ENCODE data around the gene KCTD17. TPM values are rescaled to one million over a fixed set of nuclear protein-coding genes. Genes with fewer than 3 reads are reported as not detected.

The KCTD17 gene
- total RNA-seq, 1 donor from 2014 or later: 17.5 TPM

DNA sequence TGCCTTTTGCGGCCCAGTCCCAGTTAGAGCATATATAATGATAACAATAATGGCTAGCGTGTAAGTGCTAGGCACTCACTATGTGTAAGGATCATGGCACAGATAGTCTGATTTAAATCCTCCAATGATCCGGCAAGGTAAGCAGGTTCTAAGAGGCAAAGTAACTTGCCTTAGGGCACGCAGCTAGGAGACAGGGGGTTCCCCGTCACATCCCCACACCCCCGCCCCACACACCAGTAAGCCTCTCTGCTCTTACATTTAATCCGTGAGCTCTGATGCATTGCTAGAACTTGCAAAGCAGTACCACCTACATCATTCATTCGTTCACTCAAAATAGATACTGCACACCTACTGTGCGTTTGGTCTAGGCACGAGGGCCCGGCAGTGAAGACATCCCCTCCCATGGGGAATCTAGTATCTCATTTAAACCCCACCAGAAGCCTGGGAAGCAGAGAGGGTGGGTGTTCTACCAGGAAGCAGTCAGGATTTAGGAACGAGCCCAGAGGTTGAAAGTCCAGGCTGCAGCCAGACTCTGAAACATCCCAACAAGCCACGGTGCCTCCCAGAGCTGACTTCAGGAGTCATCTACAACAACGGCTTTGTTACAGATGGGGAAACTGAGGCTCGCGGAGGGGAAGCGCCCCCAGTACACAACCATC is 37.3 kb downstream of the KCTD17 start:
- ATAC-seq (no peak), DNase-seq (ENCODE audit: low spot score) (no peak)
- intact Hi-C loops (cut with DNase I): no loop called here

DNA sequence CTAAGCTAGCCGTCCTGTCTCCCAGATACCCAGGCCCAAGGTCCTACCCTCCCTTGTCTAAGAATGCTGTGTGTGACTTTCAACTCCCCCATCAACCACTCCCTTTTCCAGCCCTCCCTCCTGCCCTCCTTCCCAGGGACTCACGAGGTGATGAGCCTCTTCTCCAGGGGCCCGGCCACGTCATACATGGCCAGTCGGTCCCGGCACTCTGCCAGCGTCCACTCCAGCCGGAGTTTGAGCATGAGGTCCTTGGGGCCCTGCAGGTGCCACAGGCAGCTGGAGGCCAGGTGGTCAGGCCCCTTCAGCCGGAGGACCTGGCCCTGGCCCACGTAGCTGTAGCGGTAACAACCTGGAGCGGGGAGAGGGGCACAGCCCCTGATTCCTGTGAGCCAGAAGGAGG is 37.9 kb downstream of the KCTD17 start:
- DNase-seq (ENCODE audit: low spot score) (no peak), ATAC-seq (no peak)
- intact Hi-C loops (cut with DNase I): no loop called here

DNA sequence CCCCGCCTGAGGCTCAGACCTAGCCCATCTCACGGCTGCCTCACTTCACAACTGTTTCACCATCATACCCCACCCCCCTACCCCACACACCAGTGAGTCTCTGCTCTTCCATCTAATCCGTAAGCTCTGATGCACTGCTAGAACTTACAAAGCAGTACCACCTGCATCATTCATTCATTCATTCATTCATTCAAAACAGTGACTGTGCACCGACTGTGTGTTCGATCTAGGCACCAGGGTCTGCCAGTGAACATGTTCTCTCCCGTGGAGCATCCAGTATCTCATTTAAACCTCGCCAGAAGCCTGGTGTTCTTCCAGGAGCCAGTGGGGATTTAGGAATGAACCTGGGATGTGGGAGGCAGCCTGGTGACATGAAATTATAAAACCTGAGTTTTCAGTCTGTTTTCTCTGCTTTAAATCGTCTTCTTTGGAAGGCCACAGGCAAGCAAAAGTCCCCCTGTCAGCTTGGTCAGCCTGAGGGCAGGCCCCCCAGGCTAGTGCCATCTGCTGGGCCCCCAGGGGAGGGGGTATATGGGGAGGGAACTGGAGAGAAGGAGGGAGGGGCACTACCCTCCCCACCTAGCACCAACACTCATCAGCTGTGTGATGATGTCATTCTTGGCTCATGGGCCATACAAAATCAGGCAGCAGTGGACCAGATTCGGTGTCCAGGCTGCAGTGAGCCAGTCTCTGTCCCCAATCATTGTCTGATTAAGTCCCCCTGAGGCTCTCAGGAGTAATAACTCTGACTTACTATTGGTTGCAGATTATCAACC is 39.6 kb downstream of the KCTD17 start:
- DNase-seq (ENCODE audit: low spot score) (no peak), ATAC-seq (no peak)
- intact Hi-C loops (cut with DNase I): no loop called here

DNA sequence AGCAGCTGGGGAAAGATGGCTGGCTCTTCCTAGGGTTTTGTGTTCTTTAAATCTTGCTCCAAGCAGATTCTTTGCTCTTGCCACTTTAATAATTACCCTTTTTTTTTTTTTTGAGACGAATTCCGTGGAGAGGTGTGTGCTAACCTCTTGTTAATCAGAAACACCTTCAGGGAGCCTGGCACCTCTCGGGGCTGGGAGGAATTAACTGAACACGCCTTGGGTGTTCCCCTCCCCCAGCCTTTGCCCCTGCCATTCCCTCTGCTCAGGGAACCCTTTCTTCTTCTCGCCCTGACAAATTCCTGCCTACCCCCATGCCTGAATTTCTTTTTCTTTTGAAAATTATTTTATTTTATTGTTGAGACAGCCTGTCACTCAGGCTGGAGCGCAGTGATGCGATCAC is 40.5 kb downstream of the KCTD17 start:
- ATAC-seq (no peak), DNase-seq (ENCODE audit: low spot score) (no peak)
- intact Hi-C loops (cut with DNase I): no loop called here

DNA sequence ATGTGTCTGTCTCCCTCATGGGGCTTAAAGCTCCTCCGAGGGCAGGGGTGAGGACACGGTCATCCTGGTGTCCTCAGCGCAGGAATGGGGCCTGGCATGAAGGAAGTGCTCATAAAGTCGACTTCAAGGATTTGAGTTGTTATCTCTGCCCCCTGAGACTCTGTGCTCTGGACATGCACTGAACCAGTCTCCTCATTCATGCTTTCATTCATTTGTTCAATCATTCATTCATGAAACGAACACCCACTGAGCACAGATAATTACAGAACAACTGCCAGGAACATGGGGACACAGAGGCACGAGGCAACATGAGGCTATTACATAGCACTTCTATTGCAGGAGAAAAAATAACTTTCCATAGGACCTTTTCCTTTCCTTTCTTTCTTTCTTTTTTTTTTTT is 41.5 kb downstream of the KCTD17 start:
- ATAC-seq (no peak), DNase-seq (ENCODE audit: low spot score) (no peak)
- intact Hi-C loops (cut with DNase I): no loop called here

DNA sequence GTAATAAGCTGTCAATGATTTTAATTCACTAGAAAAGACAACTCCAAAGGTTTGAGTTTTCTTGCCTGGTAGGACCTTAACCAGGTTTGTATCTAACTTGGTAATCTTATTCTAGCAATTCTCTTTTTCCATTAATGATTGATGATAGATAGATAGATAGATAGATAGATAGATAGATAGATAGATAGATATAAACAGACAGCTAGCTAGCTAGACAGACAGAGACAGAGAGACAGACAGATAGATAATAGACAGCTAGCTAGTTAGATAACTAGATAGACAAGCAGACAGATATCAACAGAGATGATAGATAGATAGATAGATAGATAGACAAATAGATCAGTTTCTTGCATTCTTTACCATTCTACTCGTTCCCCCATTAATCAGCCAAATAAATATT is 42.7 kb downstream of the KCTD17 start:
- intact Hi-C loops (cut with DNase I): no loop called here
- ATAC-seq: no peak
- no peak for DNase-seq (ENCODE audit: low spot score)

DNA sequence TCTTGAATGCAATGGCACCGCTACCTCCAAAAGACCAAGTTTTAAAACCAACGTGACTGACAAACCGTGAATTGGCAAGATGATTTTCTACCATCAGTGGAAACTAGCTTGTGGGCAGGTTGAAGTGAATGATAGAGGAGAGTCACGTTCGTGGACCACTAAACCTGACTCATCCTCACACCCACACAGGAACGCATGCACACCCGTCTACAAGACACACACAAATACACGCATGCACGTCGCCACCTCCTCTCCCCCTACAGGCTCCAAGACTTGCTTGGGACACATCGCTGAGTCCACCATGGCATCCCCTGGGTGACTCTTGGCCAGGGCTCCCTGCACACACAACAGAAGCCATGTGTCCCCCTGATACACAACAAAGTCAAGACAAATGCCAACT is 43.6 kb downstream of the KCTD17 start:
- no peak for ATAC-seq
- intact Hi-C loops (cut with DNase I): no loop called here
- DNase-seq (ENCODE audit: low spot score): no peak

DNA sequence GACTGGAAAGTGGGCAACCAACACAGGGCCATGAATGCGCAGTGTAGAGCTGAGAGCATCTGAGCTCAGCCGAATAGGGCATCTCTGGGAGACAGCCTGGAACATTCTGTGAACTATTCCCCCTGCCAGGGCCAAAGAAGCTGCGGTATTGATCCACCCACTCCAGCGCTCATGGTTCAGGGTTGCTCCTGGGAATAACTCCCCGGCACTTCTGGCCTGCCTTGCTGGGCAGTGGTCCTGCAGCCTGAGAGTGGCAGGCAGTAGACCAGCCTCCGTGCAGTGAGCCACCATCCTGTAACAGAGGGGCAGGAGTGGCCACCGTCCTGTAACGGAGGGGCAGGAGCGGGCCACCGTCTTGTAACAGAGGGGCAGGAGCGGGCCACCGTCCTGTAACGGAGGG is 45.8 kb downstream of the KCTD17 start:
- ATAC-seq (no peak), DNase-seq (ENCODE audit: low spot score) (no peak)
- intact Hi-C loops (cut with DNase I): no loop called here

DNA sequence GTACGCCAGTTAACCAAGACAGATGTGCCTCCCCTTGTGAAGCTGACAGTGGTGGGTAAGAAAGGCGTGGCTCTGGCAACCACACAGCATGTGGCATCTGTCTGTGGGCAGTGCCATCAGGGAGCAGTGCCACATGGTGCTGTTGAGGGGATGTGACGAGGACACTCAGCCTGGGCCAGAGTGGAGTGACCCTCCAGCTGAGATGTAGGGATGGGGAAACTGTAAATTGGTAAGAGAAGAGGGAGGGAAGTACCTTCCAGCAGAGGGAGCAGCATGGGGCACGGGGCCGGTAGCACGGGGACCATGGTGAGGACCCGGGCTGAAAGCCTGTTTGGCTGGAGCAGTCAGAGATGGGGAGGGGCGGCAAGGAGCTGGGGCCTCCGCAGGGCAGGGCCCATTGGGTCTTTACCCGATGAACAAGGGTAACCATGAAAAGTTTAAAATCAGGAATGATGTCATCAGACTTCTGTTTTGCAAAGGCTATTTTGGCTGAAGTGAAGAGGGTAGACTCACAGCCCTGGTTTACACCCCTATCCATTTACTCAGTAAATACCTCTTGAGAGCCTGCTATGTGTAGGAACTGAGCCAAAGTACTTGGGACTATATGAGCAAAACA is 47.5 kb downstream of the KCTD17 start:
- DNase-seq (ENCODE audit: low spot score) (no peak), ATAC-seq (no peak)
- intact Hi-C loops (cut with DNase I): no loop called here

DNA sequence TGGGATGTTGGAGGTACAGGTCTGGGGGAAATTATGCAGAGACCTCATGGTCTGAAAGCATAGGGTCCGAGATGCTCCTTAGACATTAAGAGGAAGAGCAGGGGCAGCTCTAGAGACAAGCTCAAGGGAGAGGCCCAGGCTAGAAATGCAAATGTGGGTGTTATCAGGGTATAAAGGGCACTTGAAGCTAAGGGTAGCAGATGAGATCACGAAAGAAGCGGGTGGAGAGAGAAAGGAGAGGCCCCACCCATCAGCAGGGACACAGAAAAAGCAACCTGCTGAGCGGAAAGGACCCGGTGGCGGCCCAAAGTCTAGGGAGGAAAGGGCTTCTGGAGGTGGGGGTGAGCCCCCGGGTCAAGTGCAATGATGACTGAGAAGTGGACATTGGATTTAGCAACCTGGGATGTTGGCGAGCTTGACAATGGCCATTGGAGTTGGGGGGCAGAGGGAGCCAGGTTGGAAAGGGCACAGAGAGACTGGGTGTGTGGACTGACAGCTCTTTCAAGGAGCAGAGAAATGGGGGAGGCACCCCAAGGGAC is 49.1 kb downstream of the KCTD17 start:
- no peak for ATAC-seq
- no peak for DNase-seq (ENCODE audit: low spot score)
- intact Hi-C loops (cut with DNase I): no loop called here

DNA sequence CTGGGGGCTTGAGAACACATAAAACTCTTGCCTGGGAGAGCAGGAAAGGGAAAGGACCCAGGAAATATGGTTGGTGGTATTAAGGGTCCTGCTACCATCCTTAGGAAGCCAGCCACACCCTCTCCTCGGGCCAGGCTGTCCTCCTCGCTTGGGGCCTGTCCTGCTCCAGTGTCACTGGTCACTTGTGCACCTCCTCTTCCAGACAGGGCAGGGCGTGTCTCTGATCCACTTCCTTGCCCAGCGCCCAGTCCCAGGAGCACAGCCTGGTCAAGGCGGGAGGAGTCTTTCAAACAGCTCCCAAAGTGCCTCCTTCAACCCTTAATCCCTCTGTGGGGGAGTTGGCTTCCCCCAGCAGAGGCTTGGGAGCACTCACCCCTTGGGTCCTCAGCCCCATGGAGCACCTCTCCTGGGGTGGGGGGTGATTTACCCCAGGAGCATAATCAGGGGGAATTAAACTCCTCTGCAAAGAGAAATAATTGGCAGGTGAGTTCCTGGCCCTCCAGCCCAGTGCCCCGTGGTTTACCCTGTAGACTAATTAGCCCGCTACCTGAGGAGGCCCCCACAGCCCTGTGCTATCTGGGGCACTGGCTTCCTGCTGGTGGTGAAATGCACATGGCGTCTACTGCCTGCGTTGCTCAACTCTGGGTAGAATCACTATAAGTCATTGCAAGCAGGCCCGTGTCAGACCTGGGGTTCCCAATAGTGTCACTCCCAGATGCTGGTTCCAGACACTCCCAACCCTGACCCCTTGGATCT is 49.9 kb downstream of the KCTD17 start:
- intact Hi-C loops (cut with DNase I): no loop called here
- ATAC-seq: no peak
- no peak for DNase-seq (ENCODE audit: low spot score)

DNA sequence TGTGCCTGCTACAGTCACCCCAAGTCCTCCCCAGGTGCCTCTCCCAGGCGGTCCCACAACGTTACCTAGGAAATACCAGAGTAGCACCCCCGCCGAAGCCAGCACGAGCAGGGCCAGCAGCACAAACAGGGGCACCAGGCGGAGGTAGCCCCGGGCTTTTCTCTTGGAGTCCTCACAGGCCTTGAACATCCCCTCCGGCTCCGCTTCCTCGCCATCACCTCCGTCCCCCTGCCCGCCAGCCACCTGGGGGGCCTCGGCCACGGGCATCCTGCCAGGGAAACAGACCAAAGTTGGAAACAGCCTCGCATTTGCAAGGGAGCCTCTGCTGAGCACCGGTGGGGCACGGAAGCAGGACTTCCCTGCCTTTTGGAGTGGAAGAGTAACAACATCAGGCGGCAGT is 51.6 kb downstream of the KCTD17 start:
- intact Hi-C loops (cut with DNase I): no loop called here

DNA sequence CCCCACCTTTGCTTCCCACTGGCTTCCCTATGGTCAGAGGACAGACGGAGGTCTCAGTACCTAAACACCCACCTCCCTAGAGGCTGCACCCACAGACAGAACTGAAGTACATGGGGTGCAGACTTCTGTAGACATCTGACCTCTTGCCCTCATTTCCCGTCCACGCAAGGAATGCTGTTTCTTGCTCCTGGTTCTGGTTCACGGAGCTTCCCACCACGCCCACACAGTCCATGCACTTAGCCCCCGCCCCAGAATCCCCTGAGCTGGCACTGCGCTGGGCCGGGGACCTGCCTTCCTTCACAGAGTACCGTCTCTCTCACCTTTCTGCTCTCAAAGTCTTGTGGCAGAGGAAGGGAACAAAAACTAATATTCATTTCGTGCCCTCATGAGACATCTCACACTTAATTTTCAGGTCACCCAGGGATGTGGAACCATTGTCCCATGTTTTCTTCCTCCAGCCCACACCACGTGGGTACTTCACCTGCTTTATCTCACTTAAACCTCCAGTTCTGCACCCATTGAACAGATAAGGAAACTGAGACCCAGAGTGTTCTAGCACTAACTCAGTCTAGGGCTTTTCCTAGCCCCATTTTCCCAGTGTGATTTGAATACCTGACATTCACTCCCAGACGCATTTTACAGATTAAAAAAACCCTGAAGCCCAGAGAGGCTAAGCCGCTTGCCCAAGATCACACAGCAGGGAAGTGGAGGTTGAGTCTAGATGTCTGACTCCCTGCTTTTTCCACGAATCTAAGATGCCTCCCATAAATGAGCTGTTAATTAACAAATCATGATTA is 52.3 kb downstream of the KCTD17 start:
- ATAC-seq (no peak), DNase-seq (ENCODE audit: low spot score) (no peak)
- intact Hi-C loops (cut with DNase I): no loop called here

More for the DNA sequence above, 51.6 kb downstream of the KCTD17 start:
- ATAC-seq (no peak), DNase-seq (ENCODE audit: low spot score) (no peak)

DNA sequence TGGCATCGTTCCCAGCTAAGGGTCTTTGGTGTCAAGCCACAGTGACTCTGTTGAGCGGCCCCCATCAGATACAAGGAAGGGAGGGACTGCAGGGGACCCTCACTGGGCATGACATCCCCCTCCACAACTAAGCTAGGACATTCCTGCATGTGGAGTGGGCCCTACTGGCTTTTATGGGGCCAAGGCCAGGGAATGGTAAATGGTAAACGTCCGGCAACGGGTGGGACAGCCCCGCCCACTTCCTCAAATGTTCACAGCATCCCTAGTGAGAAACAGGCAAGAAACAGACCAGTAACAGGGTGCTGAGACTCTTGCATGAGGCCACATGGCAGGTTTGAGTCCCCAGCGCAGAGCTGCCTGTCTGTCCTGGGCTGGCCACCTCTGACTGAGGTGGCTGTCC is 53.6 kb downstream of the KCTD17 start:
- DNase-seq (ENCODE audit: low spot score): no peak
- intact Hi-C loops (cut with DNase I): no loop called here
- ATAC-seq: no peak

DNA sequence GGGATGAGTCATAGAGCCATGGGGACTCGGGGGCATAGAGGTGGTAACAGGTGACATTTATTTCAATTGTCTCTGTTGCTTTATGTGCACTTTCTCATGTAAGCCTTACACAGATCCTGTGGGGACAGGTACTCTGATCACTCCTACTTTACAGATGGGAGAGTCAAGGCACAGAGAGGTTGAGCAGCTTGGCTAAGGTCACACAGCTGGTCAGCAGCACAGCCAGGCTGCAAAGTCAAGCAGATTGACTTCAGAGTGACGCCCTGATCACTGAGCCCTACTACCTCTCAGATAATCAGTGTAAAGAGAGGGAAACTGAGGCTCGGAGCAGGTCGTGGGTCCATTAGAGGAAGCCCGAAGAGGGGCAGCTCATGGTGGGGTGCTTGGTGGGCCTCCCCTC is 54.4 kb downstream of the KCTD17 start:
- ATAC-seq (no peak), DNase-seq (ENCODE audit: low spot score) (no peak)
- intact Hi-C loops (cut with DNase I): no loop called here

DNA sequence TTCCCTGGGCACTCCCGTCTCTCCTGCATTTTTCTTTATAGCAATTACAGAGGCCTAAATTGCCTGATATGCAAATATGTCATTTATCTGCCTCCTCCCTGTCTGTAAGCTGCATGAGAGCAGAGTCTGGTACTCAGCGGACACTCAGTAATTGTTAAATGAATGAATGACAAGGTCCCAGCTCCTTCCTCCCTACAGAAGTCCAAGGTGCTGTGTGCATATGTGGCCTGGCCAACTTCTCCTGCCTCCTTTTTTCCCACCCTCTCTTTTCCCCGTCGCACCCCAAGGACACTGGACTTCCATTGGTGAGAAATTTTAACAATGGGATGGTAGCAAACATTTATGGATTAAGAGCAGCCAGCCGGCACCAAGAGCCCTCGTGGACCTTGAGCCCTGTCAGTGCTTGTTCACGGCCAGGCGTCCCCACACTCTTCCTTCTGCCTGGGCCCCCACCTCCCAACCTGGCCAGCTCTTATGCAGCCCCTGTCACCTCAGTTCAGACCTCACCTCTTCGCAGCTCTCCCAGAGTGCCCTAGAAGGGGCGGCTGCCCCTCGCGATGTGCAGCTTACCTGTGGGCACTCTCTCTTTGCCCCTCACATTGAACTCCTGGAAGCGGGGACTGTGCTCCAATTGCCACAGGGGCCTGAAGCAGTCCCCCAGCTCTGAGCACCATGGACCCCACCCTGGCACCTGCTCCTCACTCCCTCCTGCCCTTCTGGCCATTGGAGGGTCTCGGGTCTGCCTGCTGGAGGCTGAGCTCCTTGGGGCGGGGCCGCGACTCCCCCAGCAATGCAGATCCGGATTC is 56.5 kb downstream of the KCTD17 start:
- intact Hi-C loops (cut with DNase I): no loop called here
- DNase-seq (ENCODE audit: low spot score) (no peak), ATAC-seq (no peak)

DNA sequence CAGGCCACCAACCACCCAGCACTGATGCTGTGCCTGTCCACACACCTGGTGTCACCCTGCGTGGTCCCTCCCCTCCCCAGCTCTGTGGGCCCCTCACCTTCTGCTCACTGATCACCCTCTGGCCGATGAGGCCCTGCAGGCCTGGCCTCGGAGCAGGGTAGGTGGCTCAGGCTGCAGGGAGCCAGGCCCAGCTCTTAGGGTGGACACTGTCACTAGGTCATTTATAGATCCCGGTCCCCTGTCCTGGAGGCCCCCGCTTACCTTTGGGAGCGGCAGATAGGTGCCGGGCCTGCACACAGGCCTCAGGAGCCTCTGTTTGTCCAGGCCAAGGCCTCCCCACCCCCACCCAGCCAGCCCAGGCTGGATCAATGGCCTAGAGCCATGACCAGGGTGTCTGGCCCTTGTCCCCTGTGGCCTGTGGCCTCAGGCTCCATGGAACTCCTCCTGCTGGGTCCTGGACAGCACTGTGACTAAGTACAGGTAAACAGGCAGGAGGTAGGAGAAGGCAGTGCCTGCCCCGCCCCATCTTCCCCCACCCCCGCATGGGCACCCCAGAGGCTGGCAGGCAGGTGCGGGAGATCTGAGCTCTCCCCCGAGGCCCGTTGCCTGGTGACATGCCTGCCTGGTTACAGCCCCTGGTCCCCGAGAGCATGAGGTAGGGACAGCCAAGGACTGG is 57.8 kb downstream of the KCTD17 start, which contains the start of gene TMPRSS6:
TMPRSS6 (minus strand) TSS at position 472 of the 676 bp plus-strand sequence. CDS start 6,296 bp downstream, outside the sequence.
- no peak for ATAC-seq
- intact Hi-C loops (cut with DNase I): no loop called here
- DNase-seq (ENCODE audit: low spot score): no peak

Data from sciatic nerve (tissue), 2 donors.